PFSK-1 (cell line): ENCODE data around the gene SLC18A3.

Experiments used
- FOXP2 ChIP-seq: optimal IDR thresholded peaks from 2 replicates; pipeline ENCODE3; 2011; ENCODE audit warnings: borderline replicate concordance, control low read depth, inconsistent platforms; ENCODE audit not compliant: insufficient read depth; ENCODE audit errors: extremely low read length, extremely low read depth
- POLR2AphosphoS5 ChIP-seq: IDR thresholded peaks from 2 replicates; pipeline ENCODE4 v1.6.1; 2012; ENCODE audit warnings: low read depth, mild to moderate bottlenecking, control low read depth, low read length, moderate library complexity
- REST ChIP-seq, 2 experiments: IDR thresholded peaks; 2 replicates each; pipeline versions ENCODE4 v1.6.1 to v1.8.0; 2011 to 2012; ENCODE audit warnings: low read depth in 2 of 2, low read length in 2 of 2, control low read depth in 1 of 2, inconsistent platforms in 1 of 2, mild to moderate bottlenecking in 1 of 2, moderate library complexity in 1 of 2; ENCODE audit not compliant: insufficient read depth in 1 of 2
- SIN3A ChIP-seq: IDR thresholded peaks from 2 replicates; pipeline ENCODE4 v1.6.1; 2012; ENCODE audit warnings: mild to moderate bottlenecking, low read length, moderate library complexity, borderline replicate concordance; ENCODE audit not compliant: insufficient read depth
- TAF1 ChIP-seq: IDR thresholded peaks from 2 replicates; pipeline ENCODE4 v1.6.1; 2012; ENCODE audit warnings: low read length, control low read depth, borderline replicate concordance; ENCODE audit not compliant: insufficient read depth

Gene SLC18A3

GRCh38 chr10:49605216-49605938, 4.7 kb upstream of the SLC18A3 start:
- no peak for TF ChIP-seq FOXP2
- TF ChIP-seq POLR2AphosphoS5, result no peak
- no peak for TF ChIP-seq REST (IDR thresholded peaks at IDR 0.05; ENCODE audit: insufficient read depth in 1 of 2, low read depth in 2 of 2, low read length in 2 of 2)
- no peak for TF ChIP-seq SIN3A

DNA sequence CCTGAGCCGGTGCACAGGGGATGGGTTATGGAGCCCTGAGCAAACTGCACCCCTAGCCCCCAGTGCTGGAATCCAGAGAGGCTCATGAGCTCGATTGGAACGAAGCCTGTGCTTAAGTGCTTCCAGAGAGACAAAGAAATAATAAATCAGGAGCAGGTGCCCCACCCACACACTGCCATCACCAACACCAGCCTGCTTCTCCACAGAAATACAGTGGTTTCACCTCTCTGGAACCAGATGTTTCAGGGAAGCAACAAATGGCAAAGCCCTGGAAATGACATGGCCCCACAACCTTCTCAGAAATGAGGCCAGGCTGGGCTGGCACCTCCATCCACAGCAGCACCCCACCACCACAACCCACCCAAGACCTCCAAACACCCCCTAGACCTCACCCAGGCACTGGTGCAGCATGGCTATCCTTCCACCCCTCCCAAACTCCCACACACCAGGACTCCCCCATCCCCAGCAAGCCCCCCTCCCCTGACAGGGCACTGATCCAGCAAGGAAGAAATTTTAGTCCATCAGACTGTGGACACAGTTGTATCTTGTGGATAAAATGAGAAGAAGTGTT, 4.1 kb upstream of the SLC18A3 start:
- TF ChIP-seq FOXP2, result no peak
- no peak for TF ChIP-seq SIN3A
- TF ChIP-seq POLR2AphosphoS5, result no peak
- no peak for TF ChIP-seq REST (IDR thresholded peaks at IDR 0.05; ENCODE audit: insufficient read depth in 1 of 2, low read depth in 2 of 2, low read length in 2 of 2)
- TF ChIP-seq TAF1, result no peak

DNA sequence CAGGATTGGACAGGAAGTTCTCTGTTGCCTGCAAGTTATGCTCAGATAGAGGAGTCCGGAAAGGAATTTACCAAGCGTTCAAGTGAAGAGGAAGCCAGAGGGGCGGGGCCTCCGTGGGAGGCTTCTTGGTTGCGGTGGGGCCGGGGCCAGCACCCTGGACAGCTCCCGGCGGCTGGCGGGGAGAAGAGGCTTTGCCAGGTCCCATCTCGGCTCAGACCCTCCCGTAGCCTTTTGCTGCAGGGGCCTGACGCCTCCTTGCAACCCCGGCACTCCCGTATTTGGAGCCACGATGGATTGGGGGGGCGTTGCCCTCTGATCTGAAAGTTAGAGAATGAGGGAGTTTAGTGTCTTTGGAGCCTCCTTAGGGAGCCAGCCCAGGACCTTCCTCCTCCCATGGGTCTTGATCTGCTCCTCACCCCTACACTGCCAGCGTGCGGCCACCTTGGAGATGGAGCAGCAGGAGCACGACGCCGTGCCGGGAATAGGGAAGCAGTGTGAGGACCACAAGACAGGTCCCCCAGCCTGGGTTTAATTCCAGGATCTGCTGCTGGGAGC, 3.1 kb upstream of the SLC18A3 start:
- TF ChIP-seq REST (IDR thresholded peaks at IDR 0.05; ENCODE audit: insufficient read depth in 1 of 2, low read depth in 2 of 2, low read length in 2 of 2), result peak; percentile 99
- no peak for TF ChIP-seq TAF1
- TF ChIP-seq FOXP2, result no peak
- no peak for TF ChIP-seq POLR2AphosphoS5
- peak; percentile 94; the same call in 1 of the 2 replicates for TF ChIP-seq SIN3A

DNA sequence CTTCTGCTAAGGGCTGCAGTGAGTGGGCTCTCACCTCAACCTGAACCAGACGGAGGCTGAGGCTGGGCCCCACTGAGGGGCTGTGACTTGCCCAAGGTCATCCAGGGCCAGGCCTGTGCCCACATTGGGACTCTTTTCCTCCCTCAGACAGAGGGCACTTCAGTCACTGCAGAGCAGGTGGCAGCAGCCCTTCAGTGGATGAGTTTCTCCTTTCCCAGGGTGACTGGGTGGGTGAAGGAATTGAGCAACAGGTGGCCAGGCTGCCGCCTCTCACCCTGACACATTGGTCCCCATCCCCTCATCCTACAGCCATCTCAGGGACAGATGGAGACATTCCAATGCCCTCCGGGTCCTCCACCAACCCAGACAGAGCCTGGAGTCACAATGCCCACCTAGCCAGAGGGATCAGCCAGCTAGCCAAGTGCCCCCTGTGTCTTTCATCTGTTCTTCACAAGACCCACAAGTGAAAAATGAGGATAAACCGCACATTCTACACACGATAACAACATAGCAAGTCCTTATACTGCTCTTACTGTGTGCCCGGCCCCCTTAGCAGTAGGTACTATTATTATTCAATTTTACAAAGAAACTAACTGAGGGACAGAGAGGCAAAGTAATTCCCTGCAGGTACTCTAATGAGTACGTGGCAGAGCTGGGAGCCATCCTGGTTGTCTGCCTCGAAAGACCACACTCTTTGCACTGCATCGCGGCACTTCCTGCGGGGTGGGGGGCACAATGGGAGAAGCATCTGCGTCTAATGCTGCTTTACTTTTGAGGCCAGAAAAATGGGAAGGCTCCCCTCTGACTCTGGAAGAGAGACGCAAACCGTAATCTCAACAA, 1.7 kb upstream of the SLC18A3 start:
- TF ChIP-seq POLR2AphosphoS5 (no peak), REST (IDR thresholded peaks at IDR 0.05; ENCODE audit: insufficient read depth in 1 of 2, low read depth in 2 of 2, low read length in 2 of 2) (0 out of 4 replicates have a peak, but pooled peaks of 1 of the 2 experiments have one; percentile 3)
